ENCODE results near the gene ST6GAL1. TPM values are rescaled to one million over a fixed set of nuclear protein-coding genes. Genes with fewer than 3 reads are reported as not detected.
"Not testable (repeated sequence)": the region's sequence is repeated elsewhere in the genome, so short reads cannot be mapped to it uniquely, and the experiment has no call there.

Gene ST6GAL1
- total RNA-seq, 1 experiment from 2014 or later = 15.6 TPM

GRCh38 chr3:186903676-186904075 is 26.6 kb upstream of the ST6GAL1 start:
- H3K9me3 ChIP-seq (ENCODE audit: control insufficient read depth in 1 of 2, insufficient read depth in 1 of 2, low read depth in 1 of 2, low read length in 2 of 2); H3K9me2 ChIP-seq (ENCODE audit: insufficient read depth); ATAC-seq; DNase-seq (ENCODE audit: low read depth, low spot score); H3K4me1 ChIP-seq (ENCODE audit: control insufficient read depth in 1 of 2, insufficient read depth in 2 of 2, low read length in 2 of 2); H4K20me1 ChIP-seq (ENCODE audit: insufficient read depth); H3K27ac ChIP-seq (ENCODE audit: low read depth, low read length); H3K79me2 ChIP-seq (ENCODE audit: insufficient read depth, low read length); H3K9ac ChIP-seq (ENCODE audit: low read length); H2AFZ ChIP-seq (ENCODE audit: low read depth, low read length, poor library complexity, severe bottlenecking); CTCF ChIA-PET; H3K27me3 ChIP-seq (ENCODE audit: insufficient read depth, low read length); H3K4me2 ChIP-seq (ENCODE audit: low read length); RAD21 ChIA-PET (ENCODE audit: low non-redundant PET in 1 of 2, low total read pairs in 2 of 2, uncharacterized antibody in 2 of 2, unreplicated experiment in 2 of 2); H3K4me3 ChIP-seq (replicated peaks in 1 of 2; ENCODE audit: low read depth in 1 of 2, low read length in 2 of 2); BruUV-seq (replicated peaks); POLR2A ChIA-PET; H3K36me3 ChIP-seq (ENCODE audit: control insufficient read depth in 1 of 2, insufficient read depth in 2 of 2, low read length in 2 of 2); intact Hi-C loops (cut with micrococcal nuclease): not testable (repeated sequence)

DNA sequence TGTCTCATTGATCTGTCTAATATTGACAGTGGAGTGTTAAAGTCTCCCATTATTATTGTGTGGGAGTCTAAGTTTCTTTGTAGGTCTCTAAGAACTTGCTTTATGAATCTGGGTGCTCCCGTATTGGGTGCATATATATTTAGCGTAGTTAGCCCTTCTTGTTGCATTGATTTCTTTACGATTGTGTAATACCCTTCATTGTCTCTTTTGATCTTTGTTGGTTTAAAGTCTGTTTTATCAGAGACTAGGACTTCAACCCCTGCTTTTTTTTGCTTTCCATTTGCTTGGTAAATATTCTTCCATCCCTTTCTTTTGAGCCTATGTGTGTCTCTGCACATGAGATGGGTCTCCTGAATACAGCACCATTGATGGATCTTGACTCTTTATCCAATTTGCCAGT is 23.3 kb upstream of the ST6GAL1 start:
- H2AFZ ChIP-seq (ENCODE audit: low read depth, low read length, poor library complexity, severe bottlenecking); H3K27me3 ChIP-seq (ENCODE audit: insufficient read depth, low read length); H3K4me2 ChIP-seq (ENCODE audit: low read length); BruUV-seq (replicated peaks); RAD21 ChIA-PET (ENCODE audit: low non-redundant PET in 1 of 2, low total read pairs in 2 of 2, uncharacterized antibody in 2 of 2, unreplicated experiment in 2 of 2); intact Hi-C loops (cut with micrococcal nuclease); H3K27ac ChIP-seq (ENCODE audit: low read depth, low read length); H3K4me1 ChIP-seq (ENCODE audit: control insufficient read depth in 1 of 2, insufficient read depth in 2 of 2, low read length in 2 of 2); H3K79me2 ChIP-seq (ENCODE audit: insufficient read depth, low read length); POLR2A ChIA-PET; ATAC-seq; H3K9me3 ChIP-seq (ENCODE audit: control insufficient read depth in 1 of 2, insufficient read depth in 1 of 2, low read depth in 1 of 2, low read length in 2 of 2); H3K9me2 ChIP-seq (ENCODE audit: insufficient read depth); H3K9ac ChIP-seq (ENCODE audit: low read length); H3K4me3 ChIP-seq (replicated peaks in 1 of 2; ENCODE audit: low read depth in 1 of 2, low read length in 2 of 2); CTCF ChIA-PET; H4K20me1 ChIP-seq (ENCODE audit: insufficient read depth); H3K36me3 ChIP-seq (ENCODE audit: control insufficient read depth in 1 of 2, insufficient read depth in 2 of 2, low read length in 2 of 2); DNase-seq (ENCODE audit: low read depth, low spot score): not testable (repeated sequence)

- no peaks in the 10 kb centered on the region for H3K4me1 ChIP-seq (ENCODE audit: control insufficient read depth in 1 of 2, insufficient read depth in 2 of 2, low read length in 2 of 2)
- H3K9me2 ChIP-seq (ENCODE audit: insufficient read depth) = no peaks in the 10 kb centered on the region
- ChIA-PET RAD21 (ENCODE audit: low non-redundant PET in 1 of 2, low total read pairs in 2 of 2, uncharacterized antibody in 2 of 2, unreplicated experiment in 2 of 2) (no interaction called here), POLR2A (no interaction called here), CTCF (no interaction called here)
- ATAC-seq (no peak), DNase-seq (ENCODE audit: low read depth, low spot score) (no peak)
- H3K79me2 ChIP-seq (ENCODE audit: insufficient read depth, low read length) = no peaks in the 10 kb centered on the region
- H4K20me1 ChIP-seq (ENCODE audit: insufficient read depth) = no peaks in the 10 kb centered on the region
- H3K36me3 ChIP-seq (ENCODE audit: control insufficient read depth in 1 of 2, insufficient read depth in 2 of 2, low read length in 2 of 2) = no peaks in the 10 kb centered on the region
- no peaks in the 10 kb centered on the region for H3K27me3 ChIP-seq (ENCODE audit: insufficient read depth, low read length)
- H3K4me3 ChIP-seq (replicated peaks in 1 of 2; ENCODE audit: low read depth in 1 of 2, low read length in 2 of 2) = no peak overlapping the region
- intact Hi-C loops (cut with micrococcal nuclease) = no loop called here
- no TSS peak for BruUV-seq (replicated peaks)
- no peaks in the 10 kb centered on the region for H3K9me3 ChIP-seq (ENCODE audit: control insufficient read depth in 1 of 2, insufficient read depth in 1 of 2, low read depth in 1 of 2, low read length in 2 of 2)
- H3K4me2 ChIP-seq (ENCODE audit: low read length) = no peak overlapping the region
- H3K9ac ChIP-seq (ENCODE audit: low read length) = no peak overlapping the region
- H2AFZ ChIP-seq (ENCODE audit: low read depth, low read length, poor library complexity, severe bottlenecking) = no peak overlapping the region
- no peak overlapping the region for H3K27ac ChIP-seq (ENCODE audit: low read depth, low read length)
- TF ChIP-seq, protein P1, sequence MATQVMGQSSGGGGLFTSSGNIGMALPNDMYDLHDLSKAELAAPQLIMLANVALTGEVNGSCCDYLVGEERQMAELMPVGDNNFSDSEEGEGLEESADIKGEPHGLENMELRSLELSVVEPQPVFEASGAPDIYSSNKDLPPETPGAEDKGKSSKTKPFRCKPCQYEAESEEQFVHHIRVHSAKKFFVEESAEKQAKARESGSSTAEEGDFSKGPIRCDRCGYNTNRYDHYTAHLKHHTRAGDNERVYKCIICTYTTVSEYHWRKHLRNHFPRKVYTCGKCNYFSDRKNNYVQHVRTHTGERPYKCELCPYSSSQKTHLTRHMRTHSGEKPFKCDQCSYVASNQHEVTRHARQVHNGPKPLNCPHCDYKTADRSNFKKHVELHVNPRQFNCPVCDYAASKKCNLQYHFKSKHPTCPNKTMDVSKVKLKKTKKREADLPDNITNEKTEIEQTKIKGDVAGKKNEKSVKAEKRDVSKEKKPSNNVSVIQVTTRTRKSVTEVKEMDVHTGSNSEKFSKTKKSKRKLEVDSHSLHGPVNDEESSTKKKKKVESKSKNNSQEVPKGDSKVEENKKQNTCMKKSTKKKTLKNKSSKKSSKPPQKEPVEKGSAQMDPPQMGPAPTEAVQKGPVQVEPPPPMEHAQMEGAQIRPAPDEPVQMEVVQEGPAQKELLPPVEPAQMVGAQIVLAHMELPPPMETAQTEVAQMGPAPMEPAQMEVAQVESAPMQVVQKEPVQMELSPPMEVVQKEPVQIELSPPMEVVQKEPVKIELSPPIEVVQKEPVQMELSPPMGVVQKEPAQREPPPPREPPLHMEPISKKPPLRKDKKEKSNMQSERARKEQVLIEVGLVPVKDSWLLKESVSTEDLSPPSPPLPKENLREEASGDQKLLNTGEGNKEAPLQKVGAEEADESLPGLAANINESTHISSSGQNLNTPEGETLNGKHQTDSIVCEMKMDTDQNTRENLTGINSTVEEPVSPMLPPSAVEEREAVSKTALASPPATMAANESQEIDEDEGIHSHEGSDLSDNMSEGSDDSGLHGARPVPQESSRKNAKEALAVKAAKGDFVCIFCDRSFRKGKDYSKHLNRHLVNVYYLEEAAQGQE (IDR thresholded peaks at IDR 0.05; ENCODE audit: low read depth) = no peak
- no peak for TF ChIP-seq CBX3 (IDR thresholded peaks at IDR 0.05; ENCODE audit: low read depth)
- TF ChIP-seq POLR2AphosphoS5 (IDR thresholded peaks at IDR 0.05; ENCODE audit: low read depth, low read length) = no peak
- TF ChIP-seq TCF7L2 (IDR thresholded peaks at IDR 0.05; ENCODE audit: borderline replicate concordance, extremely low read depth, insufficient read depth, insufficient read length) = no peak
- no peak for TF ChIP-seq ZFX (IDR thresholded peaks at IDR 0.05)
- TF ChIP-seq, protein P2, sequence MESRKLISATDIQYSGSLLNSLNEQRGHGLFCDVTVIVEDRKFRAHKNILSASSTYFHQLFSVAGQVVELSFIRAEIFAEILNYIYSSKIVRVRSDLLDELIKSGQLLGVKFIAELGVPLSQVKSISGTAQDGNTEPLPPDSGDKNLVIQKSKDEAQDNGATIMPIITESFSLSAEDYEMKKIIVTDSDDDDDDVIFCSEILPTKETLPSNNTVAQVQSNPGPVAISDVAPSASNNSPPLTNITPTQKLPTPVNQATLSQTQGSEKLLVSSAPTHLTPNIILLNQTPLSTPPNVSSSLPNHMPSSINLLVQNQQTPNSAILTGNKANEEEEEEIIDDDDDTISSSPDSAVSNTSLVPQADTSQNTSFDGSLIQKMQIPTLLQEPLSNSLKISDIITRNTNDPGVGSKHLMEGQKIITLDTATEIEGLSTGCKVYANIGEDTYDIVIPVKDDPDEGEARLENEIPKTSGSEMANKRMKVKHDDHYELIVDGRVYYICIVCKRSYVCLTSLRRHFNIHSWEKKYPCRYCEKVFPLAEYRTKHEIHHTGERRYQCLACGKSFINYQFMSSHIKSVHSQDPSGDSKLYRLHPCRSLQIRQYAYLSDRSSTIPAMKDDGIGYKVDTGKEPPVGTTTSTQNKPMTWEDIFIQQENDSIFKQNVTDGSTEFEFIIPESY (IDR thresholded peaks at IDR 0.05; ENCODE audit: extremely low read depth, insufficient replicate concordance, low read length) = no peak
Measured at GRCh38 chr3:186909078-186909853, 21.1 kb upstream of the ST6GAL1 start.

Measured in HCT116 (cell line).